HG03469 (cell line): ENCODE measurements around the gene C13orf42.

Experiments
- ATAC-seq: cut with Tn5 transposase; IDR thresholded peaks from one replicate; pipeline ENCODE4 v1.9.1; 2021; ENCODE audit warnings: mild to moderate bottlenecking, moderate library complexity, moderate number of reproducible peaks; ENCODE audit not compliant: unreplicated experiment

The C13orf42 gene

GRCh38 chr13:51111174-51111573 lies at the start of gene C13orf42:
Gene C13orf42 (minus strand): TSS chr13:51111274. CDS start chr13:51111209, 65 bp downstream.
- no peak for ATAC-seq

- ATAC-seq: no peak
Observed at GRCh38 chr13:51158880-51159518, 47.9 kb upstream of the C13orf42 start.

- no peak for ATAC-seq
Observed at GRCh38 chr13:51158365-51158764, 47.3 kb upstream of the C13orf42 start.

- ATAC-seq: no peak
Observed at GRCh38 chr13:51156648-51157047, 45.6 kb upstream of the C13orf42 start.

- no peak for ATAC-seq
Observed at GRCh38 chr13:51155776-51156515, 44.9 kb upstream of the C13orf42 start.

GRCh38 chr13:51155161-51155560 lies 44.1 kb upstream of the C13orf42 start:
- no peak for ATAC-seq

GRCh38 chr13:51154029-51154555 lies 43.0 kb upstream of the C13orf42 start:
- ATAC-seq: no peak

GRCh38 chr13:51153527-51153926 lies 42.5 kb upstream of the C13orf42 start:
- no peak for ATAC-seq

- ATAC-seq: no peak
Observed at GRCh38 chr13:51152701-51153100, 41.6 kb upstream of the C13orf42 start.

- ATAC-seq: no peak
Observed at GRCh38 chr13:51151463-51151862, 40.4 kb upstream of the C13orf42 start.

- ATAC-seq: no peak
Observed at GRCh38 chr13:51148952-51149573, 38.0 kb upstream of the C13orf42 start.

- no peak for ATAC-seq
Observed at GRCh38 chr13:51148223-51148951, 37.3 kb upstream of the C13orf42 start.

GRCh38 chr13:51147732-51148131 lies 36.7 kb upstream of the C13orf42 start:
- ATAC-seq: no peak

GRCh38 chr13:51146667-51147066 lies 35.6 kb upstream of the C13orf42 start:
- no peak for ATAC-seq

- no peak for ATAC-seq
Observed at GRCh38 chr13:51137250-51137649, 26.2 kb upstream of the C13orf42 start.

GRCh38 chr13:51136276-51136980 lies 25.4 kb upstream of the C13orf42 start:
- no peak for ATAC-seq

GRCh38 chr13:51134763-51135365 lies 23.8 kb upstream of the C13orf42 start:
- no peak for ATAC-seq

GRCh38 chr13:51130348-51130747 lies 19.3 kb upstream of the C13orf42 start:
- no peak for ATAC-seq

GRCh38 chr13:51125495-51126226 lies 14.6 kb upstream of the C13orf42 start:
- ATAC-seq: peak; percentile 69
